ENCODE measurements around the gene SPINK13.

- no peak for TF ChIP-seq CTCF (IDR thresholded peaks at IDR 0.05)
- no peak for TF ChIP-seq POLR2A (IDR thresholded peaks at IDR 0.05)
These were observed 30.2 kb upstream of the SPINK13 start, which contains the start of gene MARCOL for GRCh38 chr5:148238418-148238794.
